Suppressor macrophage (primary cell): Measurements from ENCODE around the gene ME2.

ENCODE experiments used
- DNase-seq, 4 experiments: peaks; one replicate each; pipeline ENCODE4 v3.0.0-alpha.2; 2020 to 2022

Gene ME2

GRCh38 chr18:50862401-50862800, 16.5 kb upstream of the ME2 start:
- DNase-seq = peak; percentile 73 to 90 (median 82)

GRCh38 chr18:50863840-50864375, 15.0 kb upstream of the ME2 start:
- peak in 2 of 4 experiments; percentile 17 to 32 for DNase-seq

- DNase-seq = peak in 3 of 4 experiments; percentile 39 to 72 (median 57)
These were observed 12.2 kb upstream of the ME2 start for GRCh38 chr18:50866765-50867164.

- no peak for DNase-seq
These were observed 9.8 kb upstream of the ME2 start for GRCh38 chr18:50869150-50869549.

GRCh38 chr18:50870138-50870845, 8.6 kb upstream of the ME2 start:
- peak in 1 of 4 experiments; percentile 35 for DNase-seq

GRCh38 chr18:50871846-50872245, 7.1 kb upstream of the ME2 start:
- DNase-seq = no peak

GRCh38 chr18:50875966-50876536, 2.9 kb upstream of the ME2 start:
- DNase-seq = no peak

- no peak for DNase-seq
These were observed 1.2 kb upstream of the ME2 start for GRCh38 chr18:50877545-50878265.

GRCh38 chr18:50879302-50880118, 592 bp downstream of the ME2 start:
- peak; percentile 27 to 70 (median 53) for DNase-seq

- no peak for DNase-seq
These were observed 1.2 kb downstream of the ME2 start for GRCh38 chr18:50880119-50880465.

- DNase-seq = peak in 3 of 4 experiments; percentile 25 to 33 (median 28)
These were observed 2.0 kb downstream of the ME2 start for GRCh38 chr18:50880944-50881343.

GRCh38 chr18:50886929-50887328, 8.0 kb downstream of the ME2 start:
- no peak for DNase-seq

- no peak for DNase-seq
These were observed 16.6 kb downstream of the ME2 start for GRCh38 chr18:50895350-50896045.

GRCh38 chr18:50896093-50896492, 17.2 kb downstream of the ME2 start:
- DNase-seq = no peak

GRCh38 chr18:50898919-50899318, 20.0 kb downstream of the ME2 start:
- DNase-seq = no peak

GRCh38 chr18:50902797-50903196, 23.9 kb downstream of the ME2 start:
- no peak for DNase-seq

- DNase-seq = no peak
These were observed 27.9 kb downstream of the ME2 start for GRCh38 chr18:50906843-50907242.

GRCh38 chr18:50909261-50909660, 30.3 kb downstream of the ME2 start:
- no peak for DNase-seq

- peak; percentile 18 to 64 (median 46) for DNase-seq
These were observed 32.1 kb downstream of the ME2 start for GRCh38 chr18:50911006-50911405.

GRCh38 chr18:50917021-50917420, 38.1 kb downstream of the ME2 start:
- DNase-seq = no peak

- DNase-seq = no peak
These were observed 39.2 kb downstream of the ME2 start for GRCh38 chr18:50918153-50918552.

GRCh38 chr18:50924372-50924771, 45.5 kb downstream of the ME2 start:
- no peak for DNase-seq
